ENCODE data around the gene PRR20G.
"Not testable (repeated sequence)": the region's sequence is repeated elsewhere in the genome, so short reads cannot be mapped to it uniquely, and the experiment has no call there.

PRR20G gene

GRCh38 chr3:127287840-127288239 is at the start of gene PRR20G:
TSS of gene PRR20G (minus strand) at chr3:127288046. CDS start at chr3:127287365, 681 bp downstream.
- DNase-seq (ENCODE audit: low read depth): no peak

DNA sequence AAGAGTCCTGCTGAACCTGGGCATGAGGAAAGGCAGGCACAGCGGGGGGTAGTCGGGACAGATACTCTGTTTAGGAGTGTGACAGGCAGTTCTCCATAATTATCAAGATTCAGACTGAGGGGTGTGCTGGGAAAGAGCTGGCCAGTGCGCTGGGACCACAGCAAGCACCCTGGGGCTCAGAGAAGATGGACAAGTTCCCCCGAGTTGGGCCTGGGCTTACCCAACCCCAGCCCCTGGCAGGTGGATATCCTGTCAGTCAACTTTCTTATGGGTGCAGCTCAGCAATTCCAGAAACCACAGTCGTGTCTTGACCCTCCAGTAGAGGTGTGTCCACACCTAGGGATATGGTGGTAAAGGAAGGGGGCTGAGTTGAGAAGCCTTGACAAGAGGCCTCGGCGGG is 49.2 kb upstream of the PRR20G start:
- no peak for DNase-seq (ENCODE audit: low read depth)

- DNase-seq (ENCODE audit: low read depth): no peak
Measured at GRCh38 chr3:127336101-127336500, 48.3 kb upstream of the PRR20G start.

- no peak for DNase-seq (ENCODE audit: low read depth)
Measured at GRCh38 chr3:127330385-127330784, 42.5 kb upstream of the PRR20G start.

DNA sequence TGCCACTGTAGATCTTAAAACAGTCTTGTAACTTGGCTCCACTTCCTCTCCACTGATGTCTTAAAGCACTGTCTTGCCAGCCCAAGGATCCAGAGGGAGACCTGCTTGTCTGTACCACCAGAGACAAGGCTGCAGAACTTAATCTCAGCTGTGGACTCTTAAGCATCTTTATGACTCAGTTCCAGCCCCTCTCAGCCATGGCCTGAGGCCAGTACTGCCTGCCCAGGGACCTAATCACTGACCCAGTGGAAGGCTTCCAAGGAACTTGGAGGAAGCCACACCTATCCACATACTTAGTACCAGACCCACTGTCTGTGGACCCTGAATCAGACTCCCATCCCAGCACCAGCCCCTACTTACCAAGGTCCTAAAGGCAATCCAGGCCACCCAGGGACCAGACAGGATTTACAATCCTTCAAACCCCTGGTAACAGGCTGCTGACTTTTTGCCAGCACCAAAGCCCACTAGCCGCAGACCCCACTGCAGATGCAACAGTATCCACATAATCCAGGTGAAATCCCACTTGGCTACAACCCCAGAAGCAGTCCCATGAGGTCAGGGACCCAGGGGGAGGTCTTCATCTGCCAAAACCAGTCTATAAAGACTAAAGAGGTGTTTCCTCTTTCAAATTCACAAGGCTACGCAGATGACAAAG is 41.9 kb upstream of the PRR20G start:
- DNase-seq (ENCODE audit: low read depth): no peak

DNA sequence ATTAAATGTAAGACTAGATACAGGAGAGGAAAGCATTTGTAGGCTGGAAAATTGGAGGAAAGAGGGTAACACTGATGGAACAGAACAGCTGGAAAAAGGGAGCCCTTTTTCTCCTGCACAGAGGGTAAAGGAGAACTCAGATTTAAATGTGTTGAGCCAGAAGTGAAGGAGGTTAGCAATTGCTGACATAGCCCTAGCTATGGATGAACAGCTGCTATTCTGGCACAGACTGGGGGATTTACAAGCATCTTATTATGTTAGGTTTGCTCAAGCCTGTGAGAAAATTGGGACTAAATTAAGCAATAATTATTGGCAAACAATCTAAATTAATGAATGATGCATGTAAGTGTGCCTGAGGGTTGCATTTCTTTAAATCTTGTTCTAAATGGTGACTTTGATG is 40.6 kb upstream of the PRR20G start:
- DNase-seq (ENCODE audit: low read depth): no peak

DNA sequence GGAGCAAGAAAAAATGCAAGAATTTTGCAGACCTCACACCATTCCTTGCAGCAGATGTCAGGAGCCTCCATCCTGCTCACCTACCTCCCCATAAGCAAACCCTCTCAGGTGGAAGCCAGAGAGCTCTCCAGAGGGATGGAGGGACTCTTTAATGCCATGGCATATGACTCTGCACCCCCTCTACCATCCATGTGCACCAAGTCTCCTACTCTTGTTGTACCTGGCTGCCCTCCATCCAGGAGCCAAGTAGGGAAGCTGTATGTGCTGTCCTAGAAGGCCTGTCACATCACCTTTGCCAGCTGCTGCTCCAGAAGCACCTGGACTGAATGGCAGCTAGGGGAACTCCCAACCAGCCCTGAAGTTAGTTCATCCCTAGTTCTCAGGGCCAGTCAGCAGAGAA is 38.5 kb upstream of the PRR20G start:
- no peak for DNase-seq (ENCODE audit: low read depth)

- DNase-seq (ENCODE audit: low read depth): peak; percentile 9
Measured at GRCh38 chr3:127325629-127325961, 37.7 kb upstream of the PRR20G start.

DNA sequence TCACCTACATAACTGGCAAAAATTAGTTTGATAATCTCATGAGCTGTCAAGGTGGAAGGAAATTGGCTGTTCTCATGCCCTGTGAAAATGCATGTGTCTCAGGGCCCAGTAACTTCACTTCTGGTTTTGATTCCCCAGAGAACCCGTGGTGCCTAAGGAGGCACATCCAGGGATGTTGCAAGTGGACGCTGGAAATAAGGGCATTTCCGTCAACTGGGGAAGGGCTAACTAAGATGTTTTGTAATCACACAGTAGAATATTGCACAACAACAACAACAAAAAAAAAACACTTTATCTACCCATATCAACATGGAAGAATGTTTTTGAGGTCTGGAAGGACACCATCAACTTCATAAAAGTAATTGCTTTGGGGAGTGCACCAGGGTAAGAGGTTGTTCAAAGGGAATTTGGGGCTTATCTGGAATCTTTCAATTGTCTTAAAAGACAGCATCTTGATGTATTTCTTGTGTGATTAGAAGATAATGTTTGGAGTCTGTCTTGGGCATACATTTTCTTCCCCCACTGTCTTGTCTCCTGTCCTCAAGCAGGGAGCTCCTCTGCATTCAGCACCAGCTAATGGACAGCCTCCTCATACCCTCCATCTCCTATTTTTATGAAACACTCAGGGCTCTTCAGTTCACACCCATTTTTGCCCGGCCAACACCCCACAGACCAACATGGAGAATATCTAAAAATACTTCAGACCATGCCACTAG is 37.2 kb upstream of the PRR20G start:
- no peak for DNase-seq (ENCODE audit: low read depth)

DNA sequence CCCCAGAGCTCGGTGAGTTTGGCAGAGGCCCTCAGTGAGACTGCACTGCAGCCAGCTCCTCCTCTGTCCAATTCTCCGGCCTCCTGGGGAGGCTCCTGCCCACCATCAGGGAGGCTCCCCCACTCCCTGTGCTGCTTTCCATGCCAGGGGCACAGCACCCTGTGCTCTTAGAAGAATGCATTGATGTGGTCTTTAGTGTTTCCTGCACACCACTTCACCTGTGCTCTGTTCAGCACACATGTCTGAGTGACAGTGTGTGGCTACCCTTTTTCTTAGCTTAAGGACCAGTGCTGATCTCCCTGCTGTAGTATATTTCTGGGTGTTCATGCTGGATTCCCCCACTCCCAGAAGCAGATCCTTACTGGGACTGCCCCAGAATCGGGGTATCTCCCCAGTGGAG is 36.2 kb upstream of the PRR20G start:
- DNase-seq (ENCODE audit: low read depth): no peak

GRCh38 chr3:127323581-127323980 is 35.7 kb upstream of the PRR20G start:
- DNase-seq (ENCODE audit: low read depth): no peak

GRCh38 chr3:127321371-127321770 is 33.5 kb upstream of the PRR20G start:
- DNase-seq (ENCODE audit: low read depth): no peak

DNA sequence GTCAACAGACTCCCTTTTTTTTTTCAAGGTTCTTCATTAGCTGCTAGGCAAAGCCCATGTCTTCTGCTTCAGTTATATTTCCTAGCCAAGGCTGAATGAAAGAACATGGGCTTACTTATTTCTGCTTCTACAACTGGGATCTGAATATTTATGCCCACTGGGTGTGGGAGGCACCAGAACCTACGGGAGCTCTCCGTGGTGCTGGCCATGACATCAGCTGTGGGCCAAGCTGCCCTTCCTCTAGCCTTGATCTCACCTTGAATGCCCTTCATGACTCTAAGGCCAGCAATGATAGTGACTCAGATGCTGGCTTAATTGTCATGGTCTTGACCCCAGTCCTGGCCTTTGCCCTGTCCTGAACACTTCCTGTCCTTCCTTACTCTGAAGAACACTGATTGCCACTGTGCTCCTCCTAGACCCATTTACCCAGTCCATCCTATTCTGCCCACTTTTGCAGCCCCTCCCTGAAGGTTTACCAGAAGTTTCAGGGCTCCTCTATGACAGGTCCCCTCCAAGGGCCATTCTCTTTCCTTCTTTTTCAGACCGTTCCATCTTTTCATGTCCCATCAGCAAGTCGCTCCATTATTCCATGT is 32.8 kb upstream of the PRR20G start:
- DNase-seq (ENCODE audit: low read depth): no peak

GRCh38 chr3:127316685-127317084 is 28.8 kb upstream of the PRR20G start:
- DNase-seq (ENCODE audit: low read depth): no peak

DNA sequence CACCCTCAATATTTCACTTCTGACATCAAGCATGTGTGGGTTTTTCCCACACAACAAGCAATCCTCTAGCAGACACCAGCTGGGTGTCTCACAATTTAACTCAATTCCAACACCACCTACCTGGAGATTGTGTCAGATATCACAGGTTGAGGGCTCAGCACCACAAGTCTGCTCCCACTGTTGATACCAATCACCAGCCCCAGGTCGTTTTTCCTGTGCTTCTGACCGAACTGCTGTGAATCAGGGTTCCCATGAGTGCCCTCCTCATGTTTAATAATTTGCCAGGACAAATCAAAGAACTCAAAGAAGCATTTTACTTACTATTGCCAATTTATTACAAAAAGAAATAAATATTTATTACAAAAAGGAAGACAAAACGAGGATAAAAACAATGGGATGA is 25.0 kb upstream of the PRR20G start:
- no peak for DNase-seq (ENCODE audit: low read depth)

DNA sequence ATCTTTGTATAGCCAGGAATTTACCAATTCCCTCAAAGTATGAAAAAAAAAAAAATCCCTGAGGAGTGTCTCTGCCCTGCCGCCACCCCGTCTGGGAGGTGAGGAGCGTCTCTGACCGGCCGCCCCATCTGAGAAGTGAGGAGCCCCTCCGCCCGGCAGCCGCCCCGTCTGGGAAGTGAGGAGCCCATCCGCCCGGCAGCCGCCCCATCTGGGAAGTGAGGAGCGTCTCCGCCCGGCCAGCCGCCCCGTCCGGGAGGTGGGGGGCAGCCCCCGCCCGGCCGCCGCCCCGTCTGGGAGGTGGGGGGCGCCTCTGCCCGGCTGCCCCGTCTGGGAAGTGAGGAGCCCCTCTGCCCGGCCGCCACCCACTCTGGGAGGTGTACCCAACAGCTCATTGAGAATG is 21.0 kb upstream of the PRR20G start:
- not testable (repeated sequence) for DNase-seq (ENCODE audit: low read depth)

- DNase-seq (ENCODE audit: low read depth): no peak
Measured at GRCh38 chr3:127307916-127308315, 20.1 kb upstream of the PRR20G start.

GRCh38 chr3:127307112-127307835 is 19.4 kb upstream of the PRR20G start:
- DNase-seq (ENCODE audit: low read depth): no peak

GRCh38 chr3:127306361-127307111 is 18.7 kb upstream of the PRR20G start:
- DNase-seq (ENCODE audit: low read depth): no peak

DNA sequence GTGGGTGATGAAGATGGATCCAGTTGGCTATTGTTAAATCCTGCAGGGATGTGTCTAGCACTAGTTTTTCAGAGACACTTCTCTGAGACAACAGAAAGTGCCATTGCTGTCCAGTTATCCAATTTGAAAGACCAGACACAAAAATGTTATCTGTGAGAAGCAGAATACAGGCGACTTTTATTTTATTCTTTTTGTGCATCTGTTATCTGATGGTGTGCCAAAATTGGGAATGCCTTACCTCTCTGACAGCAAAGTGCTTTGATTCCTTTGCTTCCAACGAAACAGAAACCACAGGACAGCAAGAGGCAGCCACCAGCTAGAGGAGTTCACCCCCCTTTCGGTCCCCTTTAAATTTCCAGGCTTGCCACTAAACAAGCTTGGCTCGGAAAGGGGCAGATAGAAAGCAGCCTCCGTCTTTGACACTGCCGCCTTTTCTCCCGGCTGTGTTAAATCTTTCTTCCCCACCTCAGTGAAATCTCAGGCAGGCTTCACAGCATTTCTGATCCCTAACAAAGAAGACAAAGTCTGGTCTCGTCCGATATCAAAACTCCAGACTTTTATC is 17.7 kb upstream of the PRR20G start:
- DNase-seq (ENCODE audit: low read depth): no peak

DNA sequence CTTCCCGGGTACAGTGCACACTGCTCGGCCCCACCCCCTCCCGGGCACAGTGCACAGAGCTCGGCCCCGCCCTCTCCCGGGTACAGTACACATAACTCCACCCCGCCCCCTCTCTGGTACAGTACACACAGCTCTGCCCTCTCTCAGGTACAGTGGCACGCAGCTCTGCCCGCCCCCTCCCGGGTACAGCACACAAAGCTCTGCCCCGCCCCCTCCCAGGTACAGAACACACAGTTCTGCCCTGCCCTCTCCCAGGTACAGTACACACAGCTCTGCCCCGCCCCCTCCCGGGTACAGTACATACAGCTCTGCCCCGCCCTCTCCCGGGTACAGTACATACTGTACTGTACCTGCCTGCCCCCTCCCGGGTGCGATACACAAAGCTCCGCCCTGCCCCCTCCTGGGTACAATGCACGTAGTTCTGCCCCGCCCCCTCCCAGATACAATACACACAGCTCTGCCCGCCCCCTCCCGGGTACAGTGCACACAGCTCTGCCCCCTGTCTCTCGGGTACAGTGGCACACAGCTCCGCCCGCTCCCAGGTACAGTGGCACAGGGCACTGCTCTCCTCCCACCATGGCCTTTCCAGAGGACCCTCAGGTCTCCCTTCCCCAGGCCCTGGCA is 16.4 kb upstream of the PRR20G start:
- DNase-seq (ENCODE audit: low read depth): no peak
